Retinal pigment epithelial cell (primary cell): ENCODE measurements around the gene ARRDC2.

Source experiments
- DNase-seq: peaks from one replicate; pipeline ENCODE4 v3.0.0-alpha.2; 2010; ENCODE audit warnings: low read depth
- H3K4me3 ChIP-seq: 2 replicates; pipeline ENCODE4 v1.5.1; 2011; ENCODE audit warnings: mild to moderate bottlenecking, low read length, control low read depth, moderate library complexity
- CTCF ChIP-seq: conservative IDR thresholded peaks from 2 replicates; pipeline ENCODE4 v1.5.1; 2011; ENCODE audit warnings: low read depth, low read length, control low read depth, inconsistent platforms

The ARRDC2 gene

GRCh38 chr19:18062028-18062427 lies 54.1 kb downstream of the ARRDC2 start:
- no peak for TF ChIP-seq CTCF
- no peak for DNase-seq
- no peak overlapping the region for H3K4me3 ChIP-seq

- H3K4me3 ChIP-seq: no peak overlapping the region
- TF ChIP-seq CTCF: peak; percentile 12
- DNase-seq: no peak
Observed at GRCh38 chr19:18063463-18063862, 55.5 kb downstream of the ARRDC2 start.
